Inflammatory macrophage treated with lipopolysaccharide for 1 hour (primary cell): ENCODE measurements around the gene KIF1A.
"Not testable (repeated sequence)": the region's sequence is repeated elsewhere in the genome, so short reads cannot be mapped to it uniquely, and the experiment has no call there.

Experiments
- DNase-seq, 2 donors: peaks; one replicate each; pipeline ENCODE4 v3.0.0-alpha.2; 2020 to 2022

KIF1A gene

GRCh38 chr2:240786355-240786841, 33.6 kb downstream of the KIF1A start:
- no peak for DNase-seq

DNA sequence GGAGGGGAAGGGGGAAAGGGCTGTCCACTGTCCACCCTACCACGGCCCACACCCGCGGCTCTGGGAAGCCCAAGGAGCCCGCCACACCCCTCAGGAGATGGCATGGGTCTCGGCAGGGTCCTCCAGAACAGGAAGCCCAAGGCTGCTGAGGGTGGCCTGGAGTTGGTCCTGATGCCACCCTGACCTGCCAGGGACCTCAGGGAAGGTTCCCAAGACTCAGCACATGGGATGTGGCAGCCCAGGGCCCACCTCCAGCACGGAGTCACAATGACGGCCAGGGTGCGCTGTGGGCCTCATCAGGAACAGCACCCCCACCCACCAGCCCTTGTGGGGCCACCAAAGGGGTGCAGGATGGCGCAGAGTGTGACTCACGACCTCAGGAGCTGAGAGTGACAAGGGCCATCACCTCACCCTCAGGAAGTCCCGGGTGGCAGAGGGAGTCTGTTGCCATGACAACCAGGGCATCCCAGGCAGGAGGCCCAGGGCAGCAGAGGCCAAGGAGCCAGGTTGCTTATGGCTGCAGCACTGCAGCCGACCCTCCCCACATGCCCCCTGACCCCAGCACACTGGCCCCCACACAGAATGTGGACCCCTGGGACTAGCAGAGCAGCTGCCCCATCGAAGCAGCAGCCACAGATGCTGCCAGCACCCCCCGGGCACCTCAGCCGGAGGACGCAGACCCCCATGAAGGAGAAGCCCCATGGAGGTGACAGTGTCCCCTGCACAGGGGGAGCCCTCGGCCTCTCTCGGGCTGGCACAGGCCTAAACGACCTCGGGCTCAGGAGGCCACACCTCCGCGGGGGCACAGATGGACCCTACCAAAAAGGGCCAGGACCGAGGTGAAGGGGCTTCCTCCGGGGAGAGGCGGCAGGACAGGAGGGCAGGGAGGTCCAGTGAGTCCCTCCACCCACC, 34.3 kb downstream of the KIF1A start:
- no peak for DNase-seq

GRCh38 chr2:240784629-240785423, 35.2 kb downstream of the KIF1A start:
- DNase-seq, result no peak

DNA sequence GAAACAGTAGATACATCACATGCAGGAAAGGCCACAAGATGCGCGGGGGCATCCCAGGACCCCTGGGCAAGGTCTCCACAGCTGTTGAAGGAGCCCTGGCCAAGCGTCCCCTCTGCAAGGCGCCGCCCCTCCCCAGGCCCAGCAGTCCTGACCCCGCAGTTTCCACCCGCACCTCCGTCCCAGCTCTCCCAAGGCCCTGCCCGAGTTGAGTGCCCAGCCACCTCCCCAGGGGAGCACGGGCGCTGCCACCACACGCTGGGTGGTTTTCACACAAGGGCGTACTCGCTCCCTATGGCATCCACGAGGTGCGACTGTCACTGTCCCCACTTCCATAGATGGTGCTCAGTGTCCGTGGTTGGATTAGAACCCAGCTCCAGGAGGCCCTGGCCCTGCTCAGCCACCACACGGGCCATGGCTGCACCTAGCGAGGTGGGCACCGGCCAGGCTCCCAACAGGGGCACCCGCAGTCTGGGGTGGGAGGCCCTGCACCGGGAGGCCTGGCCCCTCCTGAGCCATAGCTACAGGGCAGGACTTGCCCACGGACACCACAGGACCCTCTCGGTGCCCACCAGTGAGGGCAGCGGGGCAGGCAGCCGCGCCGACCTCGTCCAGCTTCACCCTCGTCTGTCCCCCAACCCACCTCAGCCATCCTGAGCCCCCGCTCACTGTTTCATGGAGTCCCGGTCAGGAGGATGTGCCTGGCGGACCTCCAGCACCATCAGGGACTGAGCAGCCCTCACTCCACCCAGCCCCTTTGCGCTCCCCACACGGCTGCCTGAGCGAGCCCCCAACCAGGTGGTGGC, 36.0 kb downstream of the KIF1A start:
- DNase-seq, result no peak

DNA sequence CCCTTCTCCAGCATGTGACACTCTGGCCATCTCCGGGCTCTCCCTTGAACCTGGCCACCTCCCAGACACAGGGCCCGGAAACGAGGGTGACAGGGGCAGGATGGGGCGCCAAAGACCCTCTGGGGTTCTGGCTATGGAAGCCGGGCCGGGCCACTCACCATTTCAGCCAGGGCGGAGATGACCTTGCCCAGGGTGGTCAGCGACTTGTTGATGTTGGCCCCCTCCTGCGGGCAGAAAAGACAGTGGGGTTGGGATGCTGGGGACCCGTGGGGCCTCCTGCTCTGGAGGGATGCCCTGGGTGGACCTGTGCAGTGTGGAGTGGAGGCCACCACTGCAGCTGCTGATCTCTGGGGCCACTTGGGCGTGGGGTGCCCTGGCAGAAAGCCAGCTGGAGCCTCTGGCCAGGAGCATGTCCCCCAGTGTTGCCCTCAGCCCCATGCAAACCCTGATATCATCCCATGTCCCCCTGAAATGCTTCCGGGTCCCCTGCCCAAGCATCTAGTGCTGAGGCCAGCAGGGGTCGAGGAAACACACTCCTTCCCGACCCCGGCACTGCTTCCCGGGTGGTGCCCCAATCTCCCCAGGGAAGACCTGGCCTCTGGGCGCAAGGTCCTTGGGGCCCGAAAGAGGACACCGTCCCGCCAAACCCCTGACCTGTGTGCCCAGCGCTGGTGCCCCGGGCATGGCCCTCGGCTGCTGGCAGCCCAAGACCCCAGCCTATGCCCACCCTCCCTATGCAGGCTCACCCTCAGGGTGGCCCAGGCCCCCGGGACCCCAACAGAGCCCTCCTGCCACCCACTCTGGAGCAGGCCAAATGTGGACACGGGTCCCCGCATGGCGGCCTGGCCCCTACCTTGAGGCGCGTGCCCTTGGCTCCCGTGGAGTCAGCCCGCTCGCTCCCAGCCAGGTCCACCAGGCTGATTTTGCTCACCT, 36.9 kb downstream of the KIF1A start:
- no peak for DNase-seq

GRCh38 chr2:240782221-240782885, 37.7 kb downstream of the KIF1A start:
- DNase-seq, result no peak

- no peak for DNase-seq
Observed at GRCh38 chr2:240781471-240782220, 38.4 kb downstream of the KIF1A start.

DNA sequence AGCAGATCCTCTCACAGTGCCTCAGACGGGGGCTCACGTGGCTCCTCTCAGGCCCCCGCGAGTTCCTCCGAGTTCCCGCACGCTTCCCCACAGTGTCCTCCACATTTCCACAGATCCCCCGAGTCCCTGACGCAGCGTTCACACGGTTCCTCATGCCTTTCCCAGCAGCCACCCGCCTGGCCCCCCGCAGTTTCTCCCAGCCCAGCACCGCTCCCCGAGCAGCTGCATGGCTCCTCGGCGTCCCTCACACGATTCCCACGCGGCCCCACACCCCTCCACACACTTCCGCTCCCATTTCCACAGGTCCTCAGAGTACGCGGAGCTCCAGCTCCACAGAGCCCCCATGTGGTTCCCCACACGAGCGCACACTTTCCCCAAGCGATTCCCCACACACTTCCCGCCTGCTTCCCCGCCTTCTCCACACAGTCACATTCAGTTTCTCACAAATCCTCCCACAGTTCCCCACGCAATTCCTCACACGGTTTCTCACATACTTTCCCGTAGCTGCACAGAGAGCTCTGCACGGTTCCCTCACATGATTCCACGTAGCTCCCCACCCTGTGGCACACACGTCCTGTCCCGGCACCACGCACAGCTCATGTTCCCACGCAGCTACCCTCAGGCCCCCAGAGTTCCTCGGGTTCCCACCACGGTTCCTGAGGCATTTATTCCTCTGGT, 39.9 kb downstream of the KIF1A start:
- DNase-seq, result no peak

DNA sequence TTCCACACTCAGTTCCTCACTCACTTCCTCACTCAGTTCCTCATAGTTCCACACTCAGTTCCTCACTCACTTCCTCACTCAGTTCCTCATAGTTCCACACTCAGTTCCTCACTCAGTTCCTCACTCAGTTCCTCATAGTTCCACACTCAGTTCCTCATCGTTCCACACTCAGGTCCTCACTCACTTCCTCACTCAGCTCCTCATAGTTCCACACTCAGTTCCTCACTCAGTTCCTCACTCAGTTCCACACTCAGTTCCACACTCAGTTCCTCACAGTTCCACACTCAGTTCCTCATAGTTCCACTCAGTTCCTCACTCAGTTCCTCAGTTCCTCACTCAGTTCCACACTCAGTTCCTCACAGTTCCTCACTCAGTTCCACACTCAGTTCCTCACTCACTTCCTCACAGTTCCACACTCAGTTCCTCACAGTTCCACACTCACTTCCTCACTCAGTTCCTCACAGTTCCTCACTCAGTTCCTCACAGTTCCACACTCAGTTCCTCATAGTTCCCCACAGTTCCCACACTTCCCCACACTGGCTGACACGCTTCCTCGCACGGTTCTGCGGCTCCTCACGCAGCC, 40.7 kb downstream of the KIF1A start:
- not testable (repeated sequence) for DNase-seq

DNA sequence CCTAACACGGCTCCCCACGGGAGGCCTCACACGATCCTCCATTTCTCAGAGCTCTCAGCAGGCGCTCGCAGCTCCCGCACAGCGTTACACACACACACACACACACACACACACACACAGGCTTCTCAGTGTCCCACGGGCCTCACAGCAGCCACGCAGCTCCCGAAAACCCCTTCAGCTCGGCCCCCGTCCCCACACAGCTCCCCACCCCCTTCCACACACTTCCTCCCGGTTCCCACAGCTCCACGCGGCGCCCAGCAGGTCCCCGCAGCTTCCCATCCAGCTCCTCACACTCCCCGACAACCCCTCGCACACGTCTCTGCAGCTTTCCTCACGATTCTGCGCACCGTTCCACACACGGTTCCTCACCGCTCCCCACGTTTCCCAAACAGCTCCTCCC, 41.6 kb downstream of the KIF1A start:
- DNase-seq, result no peak

DNA sequence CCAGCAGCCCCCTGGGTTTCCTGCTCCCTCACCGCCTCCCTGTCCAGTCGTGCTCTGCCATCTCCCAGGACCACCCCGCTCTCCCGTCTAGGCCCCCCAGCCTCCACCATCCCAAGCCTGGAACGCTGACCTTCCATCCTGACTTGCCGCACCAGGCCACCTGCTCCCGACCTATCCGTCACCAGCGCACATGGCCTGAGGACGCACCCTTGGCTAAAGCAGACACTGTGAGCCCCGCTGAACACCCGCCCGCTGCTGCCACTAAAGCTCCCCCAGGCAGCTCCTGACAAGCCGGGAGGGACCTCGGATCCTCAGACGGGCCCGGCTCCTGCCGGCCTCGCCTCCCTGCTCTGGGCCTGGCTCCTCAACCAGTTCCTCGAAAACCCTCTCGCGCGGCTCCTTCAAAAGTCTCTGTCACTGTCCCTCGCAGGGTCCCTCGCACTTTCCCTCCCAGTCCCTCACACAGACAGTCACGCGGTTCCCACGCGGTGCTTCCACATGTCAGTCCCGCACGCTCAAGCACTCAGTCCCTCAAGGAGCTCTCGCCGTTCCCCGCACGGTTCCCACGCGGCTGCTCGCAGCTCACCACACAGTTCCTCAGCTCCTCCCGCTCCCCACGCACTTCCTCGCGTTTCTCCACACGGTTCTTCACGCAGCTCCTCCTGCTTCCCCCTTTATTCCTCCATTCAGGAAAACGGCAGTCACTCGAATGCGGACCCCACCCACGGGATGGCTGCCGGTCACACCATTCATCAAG, 42.4 kb downstream of the KIF1A start:
- no peak for DNase-seq

GRCh38 chr2:240775905-240776304, 44.1 kb downstream of the KIF1A start:
- no peak for DNase-seq

DNA sequence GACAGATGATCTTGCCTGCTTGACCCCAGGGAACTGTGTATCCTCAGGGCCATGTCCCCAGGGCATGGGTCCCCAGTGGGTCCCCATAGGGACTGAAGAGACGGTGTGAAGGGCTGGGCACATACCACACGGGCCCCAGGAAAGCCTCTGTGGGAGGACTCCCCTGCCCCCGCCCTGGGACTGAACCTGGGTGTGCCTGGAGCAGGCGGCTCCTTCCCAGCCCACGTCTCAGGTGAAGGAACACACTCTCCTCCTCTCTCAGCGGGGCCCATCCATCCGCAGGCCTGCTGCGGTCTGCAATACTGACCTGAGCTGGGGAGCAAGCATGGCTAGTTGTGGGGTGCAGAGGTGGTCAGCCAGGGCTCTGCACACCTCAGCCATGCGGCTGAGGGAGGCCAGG, 45.2 kb downstream of the KIF1A start:
- no peak for DNase-seq

DNA sequence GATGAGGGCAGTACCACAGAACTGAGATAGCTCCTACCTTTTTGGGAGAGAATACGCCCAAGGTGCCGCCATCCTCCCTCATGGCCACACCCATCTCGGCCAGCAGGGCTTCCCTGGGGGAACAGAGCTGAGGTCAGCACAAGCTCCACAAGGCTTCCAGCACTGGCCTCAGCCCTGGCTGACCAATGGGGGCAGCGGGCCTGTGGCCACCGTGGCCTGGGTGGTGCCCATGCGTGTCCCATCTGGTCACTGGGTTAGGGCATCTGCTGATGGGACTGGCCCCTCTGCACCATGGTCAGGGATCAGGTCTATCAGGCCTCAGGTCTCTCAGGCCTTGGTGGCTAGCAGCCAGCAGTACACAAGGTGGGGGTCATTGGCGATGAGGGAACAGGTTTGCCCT, 50.9 kb downstream of the KIF1A start:
- DNase-seq, result no peak

GRCh38 chr2:240768216-240768615, 51.8 kb downstream of the KIF1A start:
- no peak for DNase-seq

DNA sequence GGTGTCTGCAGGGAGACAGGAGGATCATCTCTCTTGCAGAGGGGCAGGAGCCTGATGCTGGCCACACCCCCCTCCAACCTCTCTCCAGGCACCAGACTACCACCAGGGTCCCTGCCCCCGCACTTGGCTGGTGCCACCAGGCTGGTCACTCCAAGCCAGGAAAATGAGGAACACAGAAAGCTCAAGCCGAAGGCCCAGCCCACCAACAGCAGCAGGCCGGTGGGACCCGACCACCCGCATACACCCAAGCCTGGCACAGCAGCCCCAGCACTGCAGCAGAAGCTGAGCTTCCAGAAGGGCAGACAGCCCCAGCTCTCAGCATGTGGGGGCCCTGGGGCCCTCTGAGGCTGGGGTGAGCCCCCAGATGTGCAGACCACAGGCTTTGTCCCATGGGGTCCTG, 52.7 kb downstream of the KIF1A start:
- DNase-seq, result no peak

GRCh38 chr2:240766072-240766471, 53.9 kb downstream of the KIF1A start:
- no peak for DNase-seq

GRCh38 chr2:240765007-240765406, 55.0 kb downstream of the KIF1A start:
- DNase-seq, result no peak

GRCh38 chr2:240764605-240765004, 55.4 kb downstream of the KIF1A start:
- no peak for DNase-seq
